VCaP (cell line): Measurements from ENCODE around the gene TECRL.

Experiments
- H3K27ac ChIP-seq: fragments of 450-650 bp; 2 replicates; pipeline ENCODE4 v1.5.1; 2017
- CTCF ChIP-seq: fragments of 450-650 bp; conservative IDR thresholded peaks from 2 replicates; pipeline ENCODE4 v1.5.1; 2017; ENCODE audit warnings: mild to moderate bottlenecking, moderate library complexity

Gene TECRL

DNA sequence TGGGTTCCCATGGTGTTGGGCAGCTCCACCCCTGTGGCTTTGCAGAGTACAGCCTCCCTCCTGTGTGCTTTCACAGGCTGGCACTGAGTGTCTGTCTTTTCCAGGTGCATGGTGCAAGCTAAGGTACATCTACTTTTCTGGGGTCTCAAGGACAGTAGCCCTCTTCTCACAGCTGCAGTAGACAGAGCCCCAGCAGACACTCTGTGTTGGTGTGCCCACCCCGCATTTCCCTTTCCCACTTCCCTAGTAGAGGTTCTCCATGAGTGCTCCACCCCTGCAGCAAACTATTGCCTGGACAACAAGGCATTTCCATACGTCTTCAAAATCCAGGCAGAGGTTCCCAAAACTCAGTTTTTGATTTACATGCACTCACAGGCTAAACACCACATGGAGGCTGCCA, 143.0 kb downstream of the TECRL start:
- H3K27ac ChIP-seq: no peak overlapping the region
- TF ChIP-seq CTCF: no peak

DNA sequence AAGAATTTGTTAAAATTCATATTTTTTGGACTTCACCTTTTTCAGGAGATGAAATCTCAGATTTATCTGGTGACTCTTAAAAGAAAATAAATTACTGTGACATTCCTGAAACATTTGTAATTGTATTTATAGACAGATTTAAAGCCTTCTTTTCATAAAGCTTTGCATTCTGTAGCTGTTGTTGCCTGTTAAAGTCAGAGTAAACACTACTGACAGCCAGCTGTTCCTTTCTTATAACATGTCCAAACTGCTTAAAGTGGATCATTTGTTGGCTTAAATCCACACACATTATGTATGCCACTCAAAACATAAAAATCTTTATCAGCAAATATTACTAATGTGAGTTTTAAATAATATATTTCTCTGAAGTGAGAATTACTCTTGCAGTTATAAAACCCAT, 157.5 kb downstream of the TECRL start:
- H3K27ac ChIP-seq: no peak overlapping the region
- no peak for TF ChIP-seq CTCF

DNA sequence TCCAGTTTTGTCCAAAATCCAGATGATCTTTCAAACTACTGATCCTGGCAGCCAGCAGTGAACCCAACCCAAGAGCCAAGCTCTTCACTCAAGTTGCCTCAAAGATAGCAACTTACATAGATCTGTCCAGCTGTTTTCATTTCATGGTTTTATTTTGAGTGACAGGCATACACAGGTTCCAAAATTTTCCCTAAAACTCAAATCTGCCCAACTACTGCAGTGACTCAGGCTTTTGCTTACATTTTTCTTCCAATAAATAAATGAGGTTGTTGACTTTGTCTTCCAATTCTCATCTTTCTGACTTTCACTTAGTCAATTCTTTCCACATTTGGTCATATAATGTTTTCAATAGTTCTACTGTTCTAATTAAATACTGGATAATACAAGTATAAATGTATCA, 158.8 kb downstream of the TECRL start:
- H3K27ac ChIP-seq: no peak overlapping the region
- no peak for TF ChIP-seq CTCF

- no peak for TF ChIP-seq CTCF
These were observed 159.2 kb downstream of the TECRL start for GRCh38 chr4:64250061-64250460.

GRCh38 chr4:64248186-64248585, 161.1 kb downstream of the TECRL start:
- no peak for TF ChIP-seq CTCF

More at GRCh38 chr4:64250061-64250460, 159.2 kb downstream of the TECRL start:
- no peak overlapping the region for H3K27ac ChIP-seq

DNA sequence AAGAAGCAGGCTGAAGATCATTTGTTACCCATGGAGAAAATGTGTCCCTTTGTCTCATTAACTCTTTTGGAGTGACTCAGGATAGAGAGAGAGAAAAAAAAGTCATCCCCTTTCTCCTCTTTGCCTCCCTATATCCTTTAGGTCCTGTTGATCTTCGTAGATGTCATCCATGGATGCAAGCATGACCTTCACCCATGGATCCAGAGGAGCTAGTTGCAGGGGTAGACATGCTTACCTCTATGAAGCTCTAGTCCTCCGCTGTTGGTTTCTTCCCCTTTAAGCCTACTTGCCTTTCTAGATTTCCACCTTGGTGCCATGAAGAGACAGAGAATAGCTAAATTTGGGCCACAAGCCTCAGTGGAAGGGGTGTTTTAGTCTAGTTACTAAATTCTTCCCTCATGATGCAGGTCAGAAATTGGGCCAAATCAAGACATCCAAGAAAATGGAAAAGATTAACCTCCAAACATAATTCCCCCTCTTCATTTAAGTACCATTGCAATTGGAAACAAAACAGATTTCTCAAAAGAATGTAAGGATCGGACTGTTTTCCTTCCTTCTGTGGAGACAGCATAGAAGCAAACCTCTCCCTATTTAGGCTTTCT, 178.4 kb downstream of the TECRL start:
- TF ChIP-seq CTCF: no peak

More at GRCh38 chr4:64248186-64248585, 161.1 kb downstream of the TECRL start:
- no peak overlapping the region for H3K27ac ChIP-seq

More for the DNA sequence above, 178.4 kb downstream of the TECRL start:
- no peak overlapping the region for H3K27ac ChIP-seq
